H1 (cell line): ENCODE data around the gene RPL28. TPM values are rescaled to one million over a fixed set of nuclear protein-coding genes. Genes with fewer than 3 reads are reported as not detected.

Source experiments
- polyA plus RNA-seq, 7 experiments: library from polyadenylated mRNA; depleted of rRNA in 3 of 7; stranded (reverse) in 5 of 7; unstranded in 2 of 7; fragments of >200 nt in 5 of 7; fragments of 200-250 nt in 2 of 7; gene quantifications; 1 replicate in 5 of 7; 2 replicates in 1 of 7; 4 replicates in 1 of 7; pipeline versions ENCODE4 v1.2.1 to v1.2.3, GENCODE V29; 2011 to 2013; ENCODE audit warnings: missing spikeins in 2 of 7, mixed read lengths in 2 of 7
- total RNA-seq: library from RNA; stranded (reverse); fragmentation: NEBNext Ultra II Directional; extraction: Animal tissue kit (Norgen Biotek cat#: 25700); gene quantifications from 2 replicates; pipeline ENCODE4 v1.2.1, GENCODE V29; 2021

The RPL28 gene
- total and polyA plus RNA-seq, 2 of the 8 experiments (the other 6 are each of a cell fraction or from before 2014, with no cell fraction given) = 2,123 to 8,402 TPM

Other genes with a start within 250 kb of the RPL28 start
- 107 and 115 TPM in 2 replicates for gene TNNT1, start 236.7 kb upstream of the RPL28 start, total RNA-seq
- 69.6 and 97.9 TPM in 2 replicates for gene TNNT1, start 236.7 kb upstream of the RPL28 start, polyA plus RNA-seq (2011; rRNA removed)
- 16.6 and 16.9 TPM in 2 replicates for gene TNNI3, start 228.2 kb upstream of the RPL28 start, total RNA-seq
- gene TNNI3, start 228.2 kb upstream of the RPL28 start, polyA plus RNA-seq (2011; rRNA removed) = 56.0 and 67.9 TPM in 2 replicates
- gene DNAAF3, start 219.3 kb upstream of the RPL28 start, total RNA-seq = 5.4 and 5.7 TPM in 2 replicates
- gene DNAAF3, start 219.3 kb upstream of the RPL28 start, polyA plus RNA-seq (2011; rRNA removed) = 8.0 and 13.8 TPM in 2 replicates
- 0.35 and 0.99 TPM in 2 replicates for gene SYT5, start 205.6 kb upstream of the RPL28 start, total RNA-seq
- 0.67 and 1.6 TPM in 2 replicates for gene SYT5, start 205.6 kb upstream of the RPL28 start, polyA plus RNA-seq (2011; rRNA removed)
- 0.21 and 0.30 TPM in 2 replicates for gene PTPRH, start 176.4 kb upstream of the RPL28 start, total RNA-seq
- gene PTPRH, start 176.4 kb upstream of the RPL28 start, polyA plus RNA-seq (2011; rRNA removed) = 0.39 and 1.1 TPM in 2 replicates
- 2.0 and 2.1 TPM in 2 replicates for gene TMEM86B, start 157.2 kb upstream of the RPL28 start, total RNA-seq
- 2.9 and 4.2 TPM in 2 replicates for gene TMEM86B, start 157.2 kb upstream of the RPL28 start, polyA plus RNA-seq (2011; rRNA removed)
- gene PPP6R1, start 126.9 kb upstream of the RPL28 start, total RNA-seq = 74.4 and 75.6 TPM in 2 replicates
- 36.4 and 52.5 TPM in 2 replicates for gene PPP6R1, start 126.9 kb upstream of the RPL28 start, polyA plus RNA-seq (2011; rRNA removed)
- gene HSPBP1, start 105.8 kb upstream of the RPL28 start, total RNA-seq = 63.4 and 68.8 TPM in 2 replicates
- gene HSPBP1, start 105.8 kb upstream of the RPL28 start, polyA plus RNA-seq (2011; rRNA removed) = 100 and 111 TPM in 2 replicates
- 32.7 and 33.6 TPM in 2 replicates for gene BRSK1, start 101.9 kb upstream of the RPL28 start, total RNA-seq
- 27.6 and 55.2 TPM in 2 replicates for gene BRSK1, start 101.9 kb upstream of the RPL28 start, polyA plus RNA-seq (2011; rRNA removed)
- 0.88 and 0.91 TPM in 2 replicates for gene TMEM150B, start 60.6 kb upstream of the RPL28 start, total RNA-seq
- gene TMEM150B, start 60.6 kb upstream of the RPL28 start, polyA plus RNA-seq (2011; rRNA removed) = 0.41 and 0.46 TPM in 2 replicates
- 31.5 and 33.4 TPM in 2 replicates for gene KMT5C, start 46.1 kb upstream of the RPL28 start, total RNA-seq
- 24.9 and 59.4 TPM in 2 replicates for gene KMT5C, start 46.1 kb upstream of the RPL28 start, polyA plus RNA-seq (2011; rRNA removed)
- gene COX6B2, start 31.2 kb upstream of the RPL28 start, total RNA-seq = 6.4 and 6.5 TPM in 2 replicates
- gene COX6B2, start 31.2 kb upstream of the RPL28 start, polyA plus RNA-seq (2011; rRNA removed) = 4.9 and 12.2 TPM in 2 replicates
- gene GARIN5B, start 22.7 kb upstream of the RPL28 start, total RNA-seq = not detected in 2 replicates
- gene GARIN5B, start 22.7 kb upstream of the RPL28 start, polyA plus RNA-seq (2011; rRNA removed) = 0.03 and 0.05 TPM in 2 replicates
- 1.6 and 2.8 TPM in 2 replicates for gene IL11, start 15.5 kb upstream of the RPL28 start, total RNA-seq
- 1.7 and 2.7 TPM in 2 replicates for gene IL11, start 15.5 kb upstream of the RPL28 start, polyA plus RNA-seq (2011; rRNA removed)
- gene TMEM190, start 9.1 kb upstream of the RPL28 start, total RNA-seq = 1.4 TPM in 1 of 2 replicates, not detected in the other
- 1.6 and 4.5 TPM in 2 replicates for gene TMEM190, start 9.1 kb upstream of the RPL28 start, polyA plus RNA-seq (2011; rRNA removed)
- gene TMEM238, start 1.6 kb upstream of the RPL28 start, total RNA-seq = 3.8 and 3.9 TPM in 2 replicates
- gene TMEM238, start 1.6 kb upstream of the RPL28 start, polyA plus RNA-seq (2011; rRNA removed) = 0.49 and 0.53 TPM in 2 replicates
- gene UBE2S, start 21.9 kb downstream of the RPL28 start, total RNA-seq = 398 and 402 TPM in 2 replicates
- 466 and 530 TPM in 2 replicates for gene UBE2S, start 21.9 kb downstream of the RPL28 start, polyA plus RNA-seq (2011; rRNA removed)
- gene SHISA7, start 57.4 kb downstream of the RPL28 start, total RNA-seq = 0.98 and 1.0 TPM in 2 replicates
- gene SHISA7, start 57.4 kb downstream of the RPL28 start, polyA plus RNA-seq (2011; rRNA removed) = 0.76 and 1.1 TPM in 2 replicates
- 96.9 and 106 TPM in 2 replicates for gene ISOC2, start 75.7 kb downstream of the RPL28 start, total RNA-seq
- gene ISOC2, start 75.7 kb downstream of the RPL28 start, polyA plus RNA-seq (2011; rRNA removed) = 152 and 195 TPM in 2 replicates
- gene C19orf85, start 78.8 kb downstream of the RPL28 start, total RNA-seq = 3.2 and 3.6 TPM in 2 replicates
- gene C19orf85, start 78.8 kb downstream of the RPL28 start, polyA plus RNA-seq (2011; rRNA removed) = 2.2 and 3.3 TPM in 2 replicates
- 10.8 and 12.9 TPM in 2 replicates for gene ZNF628, start 90.7 kb downstream of the RPL28 start, total RNA-seq
- 1.7 and 4.5 TPM in 2 replicates for gene ZNF628, start 90.7 kb downstream of the RPL28 start, polyA plus RNA-seq (2011; rRNA removed)
- 69.1 and 71.2 TPM in 2 replicates for gene NAT14, start 99.3 kb downstream of the RPL28 start, total RNA-seq
- 47.1 and 79.5 TPM in 2 replicates for gene NAT14, start 99.3 kb downstream of the RPL28 start, polyA plus RNA-seq (2011; rRNA removed)
- gene SSC5D, start 102.5 kb downstream of the RPL28 start, total RNA-seq = 1.7 and 2.3 TPM in 2 replicates
- gene SSC5D, start 102.5 kb downstream of the RPL28 start, polyA plus RNA-seq (2011; rRNA removed) = 0.39 and 0.72 TPM in 2 replicates
- gene SBK2, start 151.2 kb downstream of the RPL28 start, total RNA-seq = 3.9 and 4.1 TPM in 2 replicates
- 3.2 and 7.4 TPM in 2 replicates for gene SBK2, start 151.2 kb downstream of the RPL28 start, polyA plus RNA-seq (2011; rRNA removed)
- gene SBK3, start 159.6 kb downstream of the RPL28 start, total RNA-seq = 0.76 and 0.94 TPM in 2 replicates
- 1.5 and 2.8 TPM in 2 replicates for gene SBK3, start 159.6 kb downstream of the RPL28 start, polyA plus RNA-seq (2011; rRNA removed)
- 18.9 and 19.0 TPM in 2 replicates for gene ZNF579, start 194.9 kb downstream of the RPL28 start, total RNA-seq
- 10.0 and 16.4 TPM in 2 replicates for gene ZNF579, start 194.9 kb downstream of the RPL28 start, polyA plus RNA-seq (2011; rRNA removed)
- 17.6 and 18.5 TPM in 2 replicates for gene FIZ1, start 213.6 kb downstream of the RPL28 start, total RNA-seq
- gene FIZ1, start 213.6 kb downstream of the RPL28 start, polyA plus RNA-seq (2011; rRNA removed) = 9.1 and 13.0 TPM in 2 replicates
- 4.7 and 5.4 TPM in 2 replicates for gene ZNF524, start 214.4 kb downstream of the RPL28 start, total RNA-seq
- 4.4 and 7.0 TPM in 2 replicates for gene ZNF524, start 214.4 kb downstream of the RPL28 start, polyA plus RNA-seq (2011; rRNA removed)
- 13.6 and 14.6 TPM in 2 replicates for gene ZNF865, start 219.7 kb downstream of the RPL28 start, total RNA-seq
- 3.5 and 5.9 TPM in 2 replicates for gene ZNF865, start 219.7 kb downstream of the RPL28 start, polyA plus RNA-seq (2011; rRNA removed)
- 8.0 and 8.6 TPM in 2 replicates for gene ZNF784, start 238.6 kb downstream of the RPL28 start, total RNA-seq
- gene ZNF784, start 238.6 kb downstream of the RPL28 start, polyA plus RNA-seq (2011; rRNA removed) = 6.5 and 9.8 TPM in 2 replicates